Testis (tissue), 3 donors: ENCODE measurements around the gene KRT12. TPM values are rescaled to one million over a fixed set of nuclear protein-coding genes. Genes with fewer than 3 reads are reported as not detected.

Source experiments
- DNase-seq: peaks from one replicate; pipeline ENCODE4 v3.0.0-alpha.2; 2019
- H3K27ac ChIP-seq, 2 donors: fragments of 200-600 bp; sonication (generic); one replicate each; pipeline ENCODE4 v1.5.1; 2019
- H3K27me3 ChIP-seq: fragments of 200-600 bp; sonication (generic); one replicate; pipeline ENCODE4 v1.5.1; 2019
- H3K36me3 ChIP-seq: fragments of 200-600 bp; sonication (generic); one replicate; pipeline ENCODE4 v1.5.1; 2017; ENCODE audit warnings: low read depth; ENCODE audit errors: missing control alignments
- H3K4me1 ChIP-seq: fragments of 200-600 bp; sonication (generic); one replicate; pipeline ENCODE4 v1.5.1; 2019
- H3K4me3 ChIP-seq, 2 donors: fragments of 200-600 bp; sonication (generic); one replicate each; pipeline ENCODE4 v1.5.1; 2017 to 2019
- H3K9me3 ChIP-seq: fragments of 200-600 bp; sonication (generic); one replicate; pipeline ENCODE4 v1.5.1; 2017
- CTCF ChIP-seq, 3 experiments: fragments of 450-650 bp in 2 of 3; fragments of 200-600 bp in 1 of 3; sonication (generic) in 1 of 3; IDR thresholded peaks; one replicate each; pipeline ENCODE4 v1.5.1; 2016 to 2019; ENCODE audit warnings: antibody characterized with exemption in 3 of 3, mild to moderate bottlenecking in 2 of 3, moderate library complexity in 1 of 3
- POLR2A ChIP-seq: fragments of 450-650 bp; IDR thresholded peaks from one replicate; pipeline ENCODE4 v1.6.1; 2017; ENCODE audit warnings: antibody characterized with exemption, mild to moderate bottlenecking, moderate library complexity
- WGBS, 2 donors: methylation state at CpG; one replicate each; pipeline ENCODE4 v1.1.5; 2018; 5-methylcytosine and 5-hydroxymethylcytosine counted together
- intact Hi-C: fragments of 100-400 bp; cut with DNase I; formaldehyde crosslinking; loops from one replicate; pipeline ENCODE4 v1.15.1; 2023; ENCODE audit warnings: low total_unique reads
- polyA plus RNA-seq: library from polyadenylated mRNA; stranded (reverse); fragments of 350-450 nt; fragmentation: Illumina TruSeq; extraction: RNeasy Lipid Tissue Mini Kit (QIAGEN cat#74804); gene quantifications from one replicate; pipeline ENCODE4 v1.2.3, GENCODE V29; 2014; ENCODE audit warnings: low read depth, low replicate concordance; ENCODE audit not compliant: insufficient read depth
- total RNA-seq, 2 donors: library from RNA; depleted of rRNA; stranded (reverse); fragments of >200 nt; gene quantifications; one replicate each; pipeline ENCODE4 v1.2.3, GENCODE V29; 2016

The KRT12 gene
- total and polyA plus RNA-seq, 3 donors from 2014 or later = 0.26 to 0.68 (median 0.63) TPM

- no peak for TF ChIP-seq CTCF (IDR thresholded peaks at IDR 0.05)
- no peak for TF ChIP-seq POLR2A
- intact Hi-C loops = loop anchor here (10.0 kb wide), 1 partner anchor 419 kb away; no protein-coding TSS in a partner anchor
- WGBS, 2 donors = 86 to 91% methylated on average over 5 of the region's 5 CpGs
- Histone ChIP-seq H3K27me3 (no peaks in the 10 kb centered on the region), H3K4me1 (peaks cover 6% of the 10 kb centered on the region), H3K9me3 (no peaks in the 10 kb centered on the region), H3K27ac (no peak overlapping the region), H3K36me3 (no peaks in the 10 kb centered on the region), H3K4me3 (no peak overlapping the region)
- DNase-seq = no peak
These were observed 38.3 kb upstream of the KRT12 start for GRCh38 chr17:40905370-40905769.

- Histone ChIP-seq H3K9me3 (no peaks in the 10 kb centered on the region), H3K36me3 (no peaks in the 10 kb centered on the region), H3K27me3 (no peaks in the 10 kb centered on the region), H3K4me1 (no peaks in the 10 kb centered on the region), H3K27ac (no peak overlapping the region), H3K4me3 (no peak overlapping the region)
- WGBS, 2 donors = 59 to 73% methylated on average over 12 of the region's 12 CpGs
- DNase-seq = no peak
- intact Hi-C loops = loop anchor here (10.0 kb wide), 1 partner anchor 422 kb away; no protein-coding TSS in a partner anchor
- TF ChIP-seq CTCF (IDR thresholded peaks at IDR 0.05) (no peak), POLR2A (no peak)
These were observed 36.3 kb upstream of the KRT12 start for GRCh38 chr17:40903129-40903847.

- no peaks in the 10 kb centered on the region for H3K4me1 ChIP-seq
- no peaks in the 10 kb centered on the region for H3K36me3 ChIP-seq
- no peak overlapping the region for H3K27ac ChIP-seq
- H3K9me3 ChIP-seq = no peaks in the 10 kb centered on the region
- H3K4me3 ChIP-seq = no peak overlapping the region
- 88 to 90% methylated on average over 4 of the region's 4 CpGs for WGBS, 2 donors
- intact Hi-C loops = loop anchor here (10.0 kb wide), 1 partner anchor 422 kb away; no protein-coding TSS in a partner anchor
- no peak for DNase-seq
- TF ChIP-seq POLR2A = no peak
- no peak for TF ChIP-seq CTCF (IDR thresholded peaks at IDR 0.05)
- no peaks in the 10 kb centered on the region for H3K27me3 ChIP-seq
These were observed 35.5 kb upstream of the KRT12 start for GRCh38 chr17:40902498-40902897.

- 43 to 72% methylated on average over 1 of the region's 1 CpG for WGBS, 2 donors
- Histone ChIP-seq H3K27me3 (no peaks in the 10 kb centered on the region), H3K36me3 (no peaks in the 10 kb centered on the region), H3K9me3 (no peaks in the 10 kb centered on the region), H3K27ac (no peak overlapping the region), H3K4me1 (no peaks in the 10 kb centered on the region), H3K4me3 (no peak overlapping the region)
- DNase-seq = no peak
- TF ChIP-seq POLR2A (no peak), CTCF (IDR thresholded peaks at IDR 0.05) (no peak)
- intact Hi-C loops = loop anchor here (10.0 kb wide), 1 partner anchor 423 kb away; no protein-coding TSS in a partner anchor
These were observed 35.0 kb upstream of the KRT12 start for GRCh38 chr17:40901981-40902474.
